Activated CD4-positive, alpha-beta memory T cell treated with anti-CD3 and anti-CD28 coated beads for 36 hours (primary cell): ENCODE data around the gene CASS4. TPM values are rescaled to one million over a fixed set of nuclear protein-coding genes. Genes with fewer than 3 reads are reported as not detected.

ENCODE experiments used
- CTCF ChIA-PET: fragments of 350-600 bp; sonication (Branson Sonifier 250); formaldehyde crosslinking; loops from one replicate; lab custom pipeline; 2021; ENCODE audit warnings: antibody characterized with exemption, inconsistent platforms; lab: Charles Lee
- POLR2A ChIA-PET: fragments of 350-600 bp; sonication (Branson Sonifier 250); formaldehyde crosslinking; loops from one replicate; lab custom pipeline; 2021; ENCODE audit warnings: antibody characterized with exemption; lab: Charles Lee
- DNase-seq: peaks from one replicate; pipeline ENCODE4 v3.0.0-alpha.2; 2020
- H3K27ac Mint-ChIP-seq: one replicate; pipeline ENCODE4 v1.8.0; 2021; ENCODE audit warnings: mixed read lengths
- H3K27me3 Mint-ChIP-seq: one replicate; pipeline ENCODE4 v1.8.0; 2021; ENCODE audit warnings: mixed read lengths
- H3K36me3 Mint-ChIP-seq: one replicate; pipeline ENCODE4 v1.8.0; 2021; ENCODE audit warnings: mixed read lengths
- H3K4me1 Mint-ChIP-seq: one replicate; pipeline ENCODE4 v1.8.0; 2021; ENCODE audit warnings: low read depth, mixed read lengths
- H3K4me3 Mint-ChIP-seq: one replicate; pipeline ENCODE4 v1.8.0; 2021; ENCODE audit warnings: mild to moderate bottlenecking, mixed read lengths
- H3K9me3 Mint-ChIP-seq: one replicate; pipeline ENCODE4 v1.8.0; 2021; ENCODE audit warnings: mixed read lengths
- intact Hi-C: fragments of 100-400 bp; cut with micrococcal nuclease; formaldehyde crosslinking; loops from one replicate; pipeline ENCODE4 v1.15.1; 2023
- total RNA-seq, 2 experiments: library from RNA; stranded (reverse); gene quantifications; one replicate each; pipeline ENCODE4 v1.2.3, GENCODE V29; 2021

Gene CASS4
- 1 to 10 TPM; 7.8 to 8.6 TPM for total RNA-seq

GRCh38 chr20:56411759-56412472 is at the start of gene CASS4:
Gene CASS4, plus strand, starts transcription at chr20:56412260. Its CDS starts 199 bp downstream, at chr20:56412459.
- intact Hi-C loops = loop anchor here (1.0 to 10.0 kb wide), 2 partner anchors 20 to 983 kb away; partner anchors contain the start of genes AURKA, CSTF1 and RBM38
- Mint-ChIP-seq H3K9me3 (no peaks in the 10 kb centered on the region), H3K4me1 (peaks cover 59% of the 10 kb centered on the region), H3K27ac (peak within 1 kb of the TSS; percentile 91), H3K27me3 (no peaks in the 10 kb centered on the region), H3K4me3 (peak within 1 kb of the TSS; percentile 83), H3K36me3 (peaks cover 30% of the 10 kb centered on the region)
- CTCF ChIA-PET = interaction anchor here (0.8 to 2.0 kb wide), 7 partner anchors 11 to 977 kb away, joined by 3 to 10 read pairs (median 6); partner anchors contain the start of genes AURKA and CSTF1
- DNase-seq = peak; percentile 63
- POLR2A ChIA-PET = interaction anchor here (1.0 to 3.7 kb wide), 10 partner anchors 11 to 58 kb away, joined by 3 to 27 read pairs (median 6); partner anchors contain the start of genes AURKA, CSTF1 and RTF2

GRCh38 chr20:56362833-56363413 is 49.1 kb upstream of the CASS4 start:
- intact Hi-C loops = no loop called here
- POLR2A ChIA-PET = no interaction called here
- Mint-ChIP-seq H3K27me3 (no peaks in the 10 kb centered on the region), H3K4me1 (peaks cover 14% of the 10 kb centered on the region), H3K9me3 (no peaks in the 10 kb centered on the region), H3K4me3 (no peak overlapping the region), H3K27ac (no peak overlapping the region), H3K36me3 (peaks cover 12% of the 10 kb centered on the region)
- no peak for DNase-seq
- CTCF ChIA-PET = no interaction called here

- ChIA-PET CTCF (no interaction called here), POLR2A (no interaction called here)
- Mint-ChIP-seq H3K27me3 (no peaks in the 10 kb centered on the region), H3K27ac (no peak overlapping the region), H3K4me1 (peaks cover 10% of the 10 kb centered on the region), H3K9me3 (no peaks in the 10 kb centered on the region), H3K36me3 (peaks cover 14% of the 10 kb centered on the region), H3K4me3 (no peak overlapping the region)
- intact Hi-C loops = no loop called here
- no peak for DNase-seq
Measured at GRCh38 chr20:56363491-56363890, 48.6 kb upstream of the CASS4 start.

GRCh38 chr20:56368351-56369134 is 43.5 kb upstream of the CASS4 start:
- no peaks in the 10 kb centered on the region for H3K9me3 Mint-ChIP-seq
- H3K4me3 Mint-ChIP-seq = no peak overlapping the region
- H3K27ac Mint-ChIP-seq = no peak overlapping the region
- H3K27me3 Mint-ChIP-seq = no peaks in the 10 kb centered on the region
- no peak for DNase-seq
- ChIA-PET CTCF (no interaction called here), POLR2A (no interaction called here)
- peaks cover 10% of the 10 kb centered on the region for H3K4me1 Mint-ChIP-seq
- peaks cover 34% of the 10 kb centered on the region for H3K36me3 Mint-ChIP-seq
- intact Hi-C loops = no loop called here

- Mint-ChIP-seq H3K27me3 (no peaks in the 10 kb centered on the region), H3K36me3 (peaks cover 37% of the 10 kb centered on the region), H3K27ac (no peak overlapping the region), H3K9me3 (no peaks in the 10 kb centered on the region), H3K4me3 (no peak overlapping the region), H3K4me1 (peaks cover 17% of the 10 kb centered on the region)
- CTCF ChIA-PET = no interaction called here
- POLR2A ChIA-PET = interaction anchor here (1.2 kb wide), 1 partner anchor 12 kb away, joined by 3 read pairs; no protein-coding TSS in a partner anchor
- intact Hi-C loops = no loop called here
- no peak for DNase-seq
Measured at GRCh38 chr20:56369179-56369578, 42.9 kb upstream of the CASS4 start.

GRCh38 chr20:56371977-56372376 is 40.1 kb upstream of the CASS4 start:
- ChIA-PET CTCF (interaction anchor here (1.1 to 1.5 kb wide), 2 partner anchors 11 to 29 kb away, joined by 3 to 5 read pairs; no protein-coding TSS in a partner anchor), POLR2A (interaction anchor here (1.2 kb wide), 1 partner anchor 20 kb away, joined by 3 read pairs; the partner anchor contains the start of genes AURKA and CSTF1)
- intact Hi-C loops = no loop called here
- no peak overlapping the region for H3K27ac Mint-ChIP-seq
- H3K4me1 Mint-ChIP-seq = peaks cover 19% of the 10 kb centered on the region
- peaks cover 44% of the 10 kb centered on the region for H3K36me3 Mint-ChIP-seq
- no peaks in the 10 kb centered on the region for H3K9me3 Mint-ChIP-seq
- no peak overlapping the region for H3K4me3 Mint-ChIP-seq
- H3K27me3 Mint-ChIP-seq = no peaks in the 10 kb centered on the region
- DNase-seq = no peak

- no peak overlapping the region for H3K4me3 Mint-ChIP-seq
- peaks cover 19% of the 10 kb centered on the region for H3K4me1 Mint-ChIP-seq
- H3K27me3 Mint-ChIP-seq = no peaks in the 10 kb centered on the region
- ChIA-PET CTCF (interaction anchor here (1.1 to 1.7 kb wide), 3 partner anchors 12 to 125 kb away, joined by 3 to 5 read pairs (median 3); partner anchors contain the start of gene MC3R), POLR2A (no interaction called here)
- no peak for DNase-seq
- no peaks in the 10 kb centered on the region for H3K9me3 Mint-ChIP-seq
- peaks cover 46% of the 10 kb centered on the region for H3K36me3 Mint-ChIP-seq
- intact Hi-C loops = no loop called here
- H3K27ac Mint-ChIP-seq = peak overlapping the region; percentile 65
Measured at GRCh38 chr20:56372850-56373249, 39.2 kb upstream of the CASS4 start.

- POLR2A ChIA-PET = interaction anchor here (0.6 kb wide), 1 partner anchor 27 kb away, joined by 3 read pairs; no protein-coding TSS in a partner anchor
- peak; percentile 32 for DNase-seq
- no peak overlapping the region for H3K4me3 Mint-ChIP-seq
- no peaks in the 10 kb centered on the region for H3K27me3 Mint-ChIP-seq
- CTCF ChIA-PET = interaction anchor here (1.7 kb wide), 1 partner anchor 126 kb away, joined by 3 read pairs; the partner anchor contains the start of gene MC3R
- H3K4me1 Mint-ChIP-seq = peaks cover 23% of the 10 kb centered on the region
- peaks cover 55% of the 10 kb centered on the region for H3K36me3 Mint-ChIP-seq
- H3K27ac Mint-ChIP-seq = no peak overlapping the region
- H3K9me3 Mint-ChIP-seq = no peaks in the 10 kb centered on the region
- intact Hi-C loops = loop anchor here (2.0 kb wide), 1 partner anchor 19 kb away; the partner anchor contains the start of genes AURKA and CSTF1
Measured at GRCh38 chr20:56373942-56374341, 38.1 kb upstream of the CASS4 start.

- ChIA-PET POLR2A (interaction anchor here (1.6 kb wide), 1 partner anchor 15 kb away, joined by 5 read pairs; the partner anchor contains the start of gene AURKA), CTCF (interaction anchor here (0.7 kb wide), 1 partner anchor 1207 kb away, joined by 3 read pairs; no protein-coding TSS in a partner anchor)
- no peak for DNase-seq
- intact Hi-C loops = no loop called here
- H3K4me1 Mint-ChIP-seq = peaks cover 29% of the 10 kb centered on the region
- H3K27me3 Mint-ChIP-seq = no peaks in the 10 kb centered on the region
- no peak overlapping the region for H3K4me3 Mint-ChIP-seq
- H3K27ac Mint-ChIP-seq = no peak overlapping the region
- no peaks in the 10 kb centered on the region for H3K9me3 Mint-ChIP-seq
- H3K36me3 Mint-ChIP-seq = peaks cover 55% of the 10 kb centered on the region
Measured at GRCh38 chr20:56376331-56376730, 35.7 kb upstream of the CASS4 start.

GRCh38 chr20:56378386-56378785 is 33.7 kb upstream of the CASS4 start:
- H3K9me3 Mint-ChIP-seq = no peaks in the 10 kb centered on the region
- no peaks in the 10 kb centered on the region for H3K27me3 Mint-ChIP-seq
- H3K36me3 Mint-ChIP-seq = peaks cover 57% of the 10 kb centered on the region
- CTCF ChIA-PET = no interaction called here
- DNase-seq = no peak
- H3K4me3 Mint-ChIP-seq = no peak overlapping the region
- intact Hi-C loops = no loop called here
- no peak overlapping the region for H3K27ac Mint-ChIP-seq
- POLR2A ChIA-PET = no interaction called here
- H3K4me1 Mint-ChIP-seq = peaks cover 22% of the 10 kb centered on the region

GRCh38 chr20:56380375-56380774 is 31.7 kb upstream of the CASS4 start:
- no peak overlapping the region for H3K4me3 Mint-ChIP-seq
- H3K27ac Mint-ChIP-seq = no peak overlapping the region
- peaks cover 56% of the 10 kb centered on the region for H3K36me3 Mint-ChIP-seq
- H3K4me1 Mint-ChIP-seq = peaks cover 15% of the 10 kb centered on the region
- no peaks in the 10 kb centered on the region for H3K27me3 Mint-ChIP-seq
- POLR2A ChIA-PET = no interaction called here
- H3K9me3 Mint-ChIP-seq = no peaks in the 10 kb centered on the region
- intact Hi-C loops = no loop called here
- no peak for DNase-seq
- CTCF ChIA-PET = no interaction called here
